Stimulated activated CD4-positive, alpha-beta T cell treated with anti-CD3 and anti-CD28 coated beads, Interleukin-15, amount 100 ng/mL, for 1 hour (primary cell): ENCODE results near the gene TBC1D1.

Source experiments
- DNase-seq, 2 donors: peaks; one replicate each; pipeline ENCODE4 v3.0.0-alpha.2; 2020; ENCODE audit warnings: low read depth in 1 of 2, low spot score in 1 of 2

The TBC1D1 gene

GRCh38 chr4:38095691-38096090 lies 204.8 kb downstream of the TBC1D1 start:
- DNase-seq = no peak

DNA sequence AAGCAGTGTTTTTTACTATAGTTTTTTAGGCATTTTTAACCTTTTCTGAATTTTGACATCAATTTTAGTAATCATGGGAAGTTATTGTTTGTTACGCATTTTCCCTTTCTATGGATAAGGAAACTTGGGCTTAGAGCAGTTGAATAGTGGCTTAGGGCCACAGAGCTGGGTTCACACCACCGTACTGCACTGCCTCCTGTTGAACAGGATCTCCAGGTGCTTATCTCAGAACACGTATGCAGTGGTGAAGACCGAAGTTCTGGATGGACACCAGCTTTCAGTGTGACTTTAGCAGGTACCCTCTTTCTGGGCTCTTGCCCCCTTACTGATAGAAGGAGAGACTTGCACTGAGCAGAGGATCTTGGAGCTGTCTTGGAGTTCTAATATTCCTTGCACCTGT lies 206.9 kb downstream of the TBC1D1 start:
- no peak for DNase-seq

DNA sequence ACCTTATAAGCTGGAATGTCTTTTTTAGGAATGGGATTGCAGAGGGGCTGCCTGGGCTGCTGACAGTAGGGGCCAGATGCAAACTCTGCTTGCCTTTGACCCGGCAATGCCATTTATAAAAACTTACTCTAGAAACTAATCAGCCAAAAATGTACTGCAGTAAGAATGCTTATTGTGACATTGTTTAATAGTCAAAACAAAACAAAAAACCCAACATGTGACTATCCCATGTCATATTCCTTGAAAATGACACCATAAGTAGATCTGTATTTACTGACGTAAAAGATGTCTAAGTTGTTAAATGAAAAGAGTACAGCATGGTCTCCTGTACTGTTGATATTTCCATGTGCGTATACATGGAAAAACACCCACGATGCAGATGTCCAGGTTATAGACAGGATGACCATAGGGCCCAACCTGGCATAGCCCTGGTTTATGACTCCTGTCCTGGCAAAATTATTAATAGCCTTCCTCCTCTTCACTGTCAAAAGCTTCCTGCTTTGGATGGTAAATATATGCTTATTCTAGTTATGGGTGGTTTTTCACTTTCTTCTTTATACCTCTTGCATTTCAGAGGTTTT lies 208.2 kb downstream of the TBC1D1 start:
- no peak for DNase-seq

- no peak for DNase-seq
These were observed 209.1 kb downstream of the TBC1D1 start for GRCh38 chr4:38099908-38100407.

- no peak for DNase-seq
These were observed 209.8 kb downstream of the TBC1D1 start for GRCh38 chr4:38100474-38101255.

DNA sequence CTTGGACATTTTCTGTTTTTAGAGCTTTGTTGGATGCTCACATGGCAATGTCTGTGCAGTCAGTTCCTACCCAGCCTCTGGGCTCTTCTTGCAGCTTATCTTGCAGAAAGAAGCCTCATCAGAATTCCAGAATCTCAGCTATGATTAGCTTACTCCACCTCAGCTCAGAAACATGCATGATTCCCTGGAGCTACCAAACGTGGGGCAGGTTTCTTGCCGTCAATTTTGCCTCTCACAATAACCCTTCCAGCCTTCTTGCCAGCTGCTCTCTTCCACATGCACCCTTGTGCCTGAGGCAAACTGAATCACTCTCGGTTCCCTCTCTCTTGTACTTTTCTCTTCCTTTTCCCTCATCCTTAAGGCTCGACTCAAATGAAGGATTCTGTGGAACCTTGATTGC lies 210.7 kb downstream of the TBC1D1 start:
- no peak for DNase-seq

- DNase-seq = no peak
These were observed 212.2 kb downstream of the TBC1D1 start for GRCh38 chr4:38102957-38103588.

- no peak for DNase-seq
These were observed 214.8 kb downstream of the TBC1D1 start for GRCh38 chr4:38105475-38106220.

DNA sequence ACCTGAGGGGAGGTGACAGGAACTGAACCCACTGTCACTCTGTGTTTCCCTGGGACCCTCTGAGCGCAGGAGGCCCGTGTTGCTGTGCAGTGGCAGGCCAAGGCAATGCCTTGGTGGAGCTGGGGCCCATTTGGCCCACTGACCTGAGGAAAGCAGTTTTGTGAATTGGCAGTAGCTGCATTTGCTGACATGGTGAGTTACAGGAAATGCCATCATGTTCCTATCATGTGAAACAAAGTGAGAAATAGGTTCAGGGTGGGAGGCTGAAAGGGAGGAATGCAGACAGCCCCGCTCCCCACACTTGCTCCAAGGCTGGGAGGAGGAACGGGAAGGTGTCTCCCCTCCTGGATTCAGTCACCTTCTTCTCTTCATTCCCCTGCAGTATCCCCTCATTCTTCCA lies 215.4 kb downstream of the TBC1D1 start:
- DNase-seq = no peak

- no peak for DNase-seq
These were observed 216.1 kb downstream of the TBC1D1 start for GRCh38 chr4:38106886-38107514.

DNA sequence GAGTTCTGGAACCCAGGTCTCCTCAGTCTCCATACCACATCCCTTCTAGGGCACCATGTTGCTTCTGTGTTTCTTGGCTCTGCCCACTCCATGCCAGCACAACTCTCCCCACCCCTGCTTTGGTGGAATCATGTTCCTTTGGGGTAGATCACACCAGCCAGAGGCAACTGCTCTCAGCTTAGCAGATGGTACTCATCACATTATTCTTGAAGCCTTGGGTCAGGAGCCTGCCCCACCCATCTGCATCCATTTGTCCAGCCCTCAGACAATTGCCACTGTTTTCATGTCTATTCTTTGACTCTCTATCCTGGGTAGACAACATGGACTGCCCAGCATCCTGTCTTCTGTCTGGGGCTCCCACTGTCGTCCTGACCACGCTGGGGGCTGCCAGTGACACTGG lies 216.9 kb downstream of the TBC1D1 start:
- DNase-seq = no peak

DNA sequence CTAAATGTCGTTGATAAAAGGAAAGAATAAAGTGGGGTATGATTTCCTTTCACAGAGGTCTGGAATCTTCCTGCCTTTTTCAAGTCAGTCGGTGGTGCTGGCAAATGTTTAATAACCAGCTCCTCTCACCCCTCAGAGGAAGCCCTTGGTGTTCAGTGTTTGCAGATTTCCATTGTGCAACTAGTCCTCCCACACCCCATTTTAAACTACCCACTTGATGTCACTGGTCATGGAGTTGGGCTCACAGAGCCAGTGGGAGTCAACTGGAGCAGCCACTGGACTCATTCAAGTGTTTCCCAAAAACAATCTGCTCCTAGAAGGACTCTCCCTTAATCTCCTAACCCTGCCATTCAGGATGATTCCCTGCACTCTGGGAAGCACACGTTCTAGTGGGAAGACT lies 218.5 kb downstream of the TBC1D1 start:
- DNase-seq = no peak

DNA sequence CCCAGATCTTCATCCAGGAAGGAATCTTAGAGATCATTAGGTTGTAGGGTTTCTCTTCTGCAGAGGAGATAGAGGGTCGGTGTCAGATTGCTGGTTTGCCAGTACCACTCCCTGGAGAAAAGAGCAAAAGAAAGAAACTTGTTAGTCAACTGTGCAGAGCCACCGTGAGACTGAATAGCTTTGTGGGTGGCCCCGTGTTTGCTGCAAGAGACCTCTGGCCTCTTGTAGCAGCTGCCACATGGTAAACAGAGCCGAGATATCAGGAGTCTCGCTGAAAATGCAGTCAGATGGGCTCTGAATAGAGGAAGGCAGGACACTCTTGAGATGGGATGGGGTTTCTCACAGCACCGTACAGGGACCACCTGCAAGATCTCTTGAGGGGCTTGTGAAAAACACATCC lies 219.0 kb downstream of the TBC1D1 start:
- DNase-seq = no peak

DNA sequence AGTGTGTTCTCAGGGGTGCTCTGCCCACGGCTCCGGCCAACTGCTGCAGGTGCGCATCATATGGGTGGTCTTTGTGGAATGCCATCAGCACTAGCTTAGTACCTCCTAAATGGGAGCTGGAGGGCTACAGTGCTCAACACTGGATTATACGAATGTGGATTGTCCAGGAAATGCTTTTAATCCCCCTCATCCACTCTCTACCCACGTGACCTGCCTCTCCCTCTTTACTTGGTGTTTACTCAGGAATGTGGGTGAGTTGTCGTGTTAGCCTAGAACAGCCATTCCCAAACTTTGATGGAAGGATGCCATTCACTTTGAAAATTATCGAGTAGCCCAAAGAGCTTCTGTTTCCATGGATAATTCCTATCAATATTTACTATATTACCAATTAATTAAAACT lies 220.1 kb downstream of the TBC1D1 start:
- DNase-seq = no peak

DNA sequence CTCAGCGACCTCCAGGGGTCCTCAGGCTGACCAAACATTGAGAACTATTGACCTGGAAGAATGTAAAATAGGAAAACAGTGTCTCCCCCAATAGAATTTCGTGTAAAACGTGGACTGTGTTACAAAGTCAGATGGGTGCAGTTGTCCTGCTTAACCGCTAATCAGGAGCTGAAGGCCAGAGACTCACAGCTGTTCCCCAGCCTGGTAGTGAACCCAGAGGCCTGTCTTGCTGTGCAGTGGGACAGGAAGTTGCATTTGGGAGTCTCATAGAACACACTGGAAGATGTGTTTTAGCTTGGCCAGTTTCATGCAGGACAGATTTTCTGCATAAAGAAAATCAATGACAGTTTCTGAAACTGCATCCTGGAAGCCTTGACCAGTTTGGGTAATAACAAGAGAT lies 220.8 kb downstream of the TBC1D1 start:
- no peak for DNase-seq

- no peak for DNase-seq
These were observed 222.2 kb downstream of the TBC1D1 start for GRCh38 chr4:38113132-38113531.

GRCh38 chr4:38113551-38113950 lies 222.7 kb downstream of the TBC1D1 start:
- no peak for DNase-seq

DNA sequence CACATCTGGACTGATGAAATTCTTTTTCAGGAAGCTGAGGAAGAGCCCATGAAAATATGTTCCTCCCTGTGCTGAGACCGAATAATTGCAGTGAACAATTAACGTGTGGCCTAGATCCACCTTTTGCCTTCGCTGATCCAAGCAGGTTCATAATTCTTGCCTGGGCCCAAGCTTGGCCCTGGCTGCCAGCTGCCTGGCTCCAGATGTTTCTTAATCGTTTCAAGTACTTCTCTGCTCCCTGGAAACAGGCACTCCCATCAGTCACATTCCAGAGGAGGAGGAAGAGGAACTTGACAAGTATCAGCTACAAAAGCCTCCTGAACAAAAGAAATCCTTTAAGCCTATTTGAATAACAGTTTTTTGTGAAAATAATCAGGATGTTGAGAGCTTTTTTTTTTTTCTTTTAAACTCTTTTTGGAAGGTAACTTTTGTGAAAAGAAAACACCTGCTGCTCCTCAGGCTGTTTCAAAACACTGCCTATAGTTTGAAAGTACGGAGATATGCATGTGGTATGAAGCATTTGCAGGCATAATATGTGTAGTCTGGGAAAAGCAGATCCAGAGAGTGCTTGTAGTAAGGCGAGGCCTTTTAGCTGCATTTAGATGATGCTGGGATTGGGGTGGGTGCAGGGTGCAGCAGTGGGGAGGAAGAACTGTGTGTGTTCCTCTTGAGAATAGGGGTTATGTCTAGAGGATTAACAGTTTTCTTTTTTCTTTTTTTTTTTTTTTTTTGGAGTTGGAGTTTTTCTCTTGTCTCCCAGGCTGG lies 223.7 kb downstream of the TBC1D1 start:
- DNase-seq = no peak

DNA sequence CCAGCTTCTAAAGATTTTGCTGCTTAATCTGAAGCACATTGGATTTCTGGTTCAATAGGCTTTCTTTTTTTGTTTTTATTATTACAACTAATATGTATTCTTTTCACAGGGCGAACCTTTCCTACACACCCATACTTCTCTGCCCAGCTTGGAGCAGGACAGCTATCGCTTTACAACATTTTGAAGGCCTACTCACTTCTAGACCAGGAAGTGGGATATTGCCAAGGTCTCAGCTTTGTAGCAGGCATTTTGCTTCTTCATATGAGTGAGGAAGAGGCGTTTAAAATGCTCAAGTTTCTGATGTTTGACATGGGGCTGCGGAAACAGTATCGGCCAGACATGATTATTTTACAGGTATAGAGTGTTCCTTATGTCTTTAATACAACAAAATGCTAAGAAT lies 224.7 kb downstream of the TBC1D1 start:
- no peak for DNase-seq

DNA sequence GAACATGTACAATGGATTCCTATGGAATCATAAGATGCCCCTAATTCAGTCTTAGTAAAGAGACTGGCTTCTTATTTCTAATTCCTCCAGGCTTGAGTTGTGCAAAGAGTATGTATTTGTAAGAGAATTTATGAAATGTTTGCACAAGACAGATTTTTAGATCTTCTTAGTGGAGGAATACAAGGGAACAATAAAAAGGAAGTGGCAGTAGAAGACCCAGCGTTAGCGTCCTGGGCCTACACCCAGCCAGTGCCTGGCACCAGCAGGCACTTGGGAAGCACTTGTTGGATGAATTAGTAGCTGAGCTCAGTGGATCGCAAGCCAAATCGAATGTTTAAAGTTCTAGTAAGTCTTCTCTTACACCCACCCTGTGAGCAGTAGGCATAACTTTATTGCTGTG lies 226.7 kb downstream of the TBC1D1 start:
- no peak for DNase-seq
